GM12878 (cell line): ENCODE measurements around the gene ADK. TPM values are rescaled to one million over a fixed set of nuclear protein-coding genes. Genes with fewer than 3 reads are reported as not detected.

Source experiments
- ATAC-seq: fragments of 200-7000 bp; cut with Tn5 transposase; 3 replicates; pipeline ENCODE4 v1.9.1; 2020; ENCODE audit warnings: mild to moderate bottlenecking, moderate library complexity
- BruUV-seq: library from RNA; stranded (reverse); fragments of 400-500 nt; replicated peaks from 2 replicates; lab custom pipeline; 2021; lab: Mats Ljungman, UMichigan
- CTCF ChIA-PET: fragments of 300-600 bp; sonication (Branson Sonifier 250); formaldehyde crosslinking; extraction: SDS; loops from one replicate; lab custom pipeline; 2021; ENCODE audit warnings: inconsistent platforms; lab: Yijun Ruan, JAX
- POLR2A ChIA-PET: fragments of 350-600 bp; formaldehyde crosslinking; extraction: SDS; loops from one replicate; lab custom pipeline; 2021; ENCODE audit warnings: inconsistent platforms; lab: Charles Lee
- RAD21 ChIA-PET: fragments of 300-600 bp; sonication (Branson Sonifier 250); formaldehyde crosslinking; loops from one replicate; lab custom pipeline; 2023; ENCODE audit warnings: antibody characterized with exemption; ENCODE audit not compliant: unreplicated experiment; lab: Charles Lee
- SMC1A ChIA-PET: fragments of 300-600 bp; sonication (Branson Sonifier 250); formaldehyde crosslinking; loops from one replicate; lab custom pipeline; 2023; ENCODE audit not compliant: unreplicated experiment, uncharacterized antibody; lab: Charles Lee
- DNase-seq: peaks from one replicate; pipeline ENCODE4 v3.0.0-alpha.2; 2011; ENCODE audit warnings: low read depth, low spot score
- FAIRE-seq: peaks from 3 replicates; lab custom pipeline; 2011; peaks lifted over from hg19 to GRCh38; lab: Jason Lieb, UNC
- H2AFZ ChIP-seq: 2 replicates; pipeline ENCODE4 v1.6.0; 2011; ENCODE audit warnings: low read depth, low read length, control low read depth; ENCODE audit not compliant: control insufficient read depth
- H3K27ac ChIP-seq: 2 replicates; pipeline ENCODE4 v1.5.1; 2011; ENCODE audit warnings: control low read depth; ENCODE audit not compliant: control insufficient read depth, insufficient read depth
- H3K27me3 ChIP-seq, 2 experiments: replicated peaks in 1 of 2; 2 replicates each; pipeline versions ENCODE4 v1.6.0 to v1.6.1; 2011; ENCODE audit warnings: low read length in 1 of 2; ENCODE audit not compliant: control insufficient read depth in 2 of 2, insufficient read depth in 2 of 2
- H3K36me3 ChIP-seq, 2 experiments: 2 replicates each; pipeline ENCODE4 v1.5.1; 2011; ENCODE audit warnings: low read length in 1 of 2; ENCODE audit not compliant: control insufficient read depth in 2 of 2, insufficient read depth in 2 of 2
- H3K4me1 ChIP-seq: 2 replicates; pipeline ENCODE4 v1.6.1; 2011; ENCODE audit warnings: mild to moderate bottlenecking, low read length, moderate library complexity, mixed read lengths; ENCODE audit not compliant: control insufficient read depth, insufficient read depth
- H3K4me2 ChIP-seq: 2 replicates; pipeline ENCODE4 v1.6.0; 2011; ENCODE audit warnings: control low read depth; ENCODE audit not compliant: control insufficient read depth, insufficient read depth
- H3K4me3 ChIP-seq: fragments of 200-600 bp; sonication (generic); 2 replicates; pipeline ENCODE4 v1.5.1; 2016
- H3K79me2 ChIP-seq: 2 replicates; pipeline ENCODE4 v1.6.0; 2011; ENCODE audit warnings: low read length; ENCODE audit not compliant: control insufficient read depth, insufficient read depth
- H3K9ac ChIP-seq: 2 replicates; pipeline ENCODE4 v1.8.0; 2011; ENCODE audit warnings: low read length, control low read depth, mixed read lengths; ENCODE audit not compliant: control insufficient read depth, insufficient read depth
- H3K9me3 ChIP-seq: replicated peaks from 3 replicates; pipeline ENCODE4 v1.5.1; 2011; ENCODE audit warnings: mild to moderate bottlenecking, low read length; ENCODE audit not compliant: control insufficient read depth, insufficient read depth
- H4K20me1 ChIP-seq: 2 replicates; pipeline ENCODE4 v1.6.0; 2011; ENCODE audit not compliant: control insufficient read depth, insufficient read depth
- FOXK2 ChIP-seq: fragments of 450-650 bp; IDR thresholded peaks from 2 replicates; pipeline ENCODE4 v1.6.1; 2017; ENCODE audit warnings: mild to moderate bottlenecking, moderate library complexity
- HDAC2 ChIP-seq: fragments of 200-600 bp; sonication (generic); IDR thresholded peaks from 2 replicates; pipeline ENCODE4 v1.6.1; 2017
- IKZF1 ChIP-seq: fragments of 450-650 bp; conservative IDR thresholded peaks from 2 replicates; pipeline ENCODE4 v1.6.1; 2017; ENCODE audit warnings: antibody characterized with exemption, mild to moderate bottlenecking
- NR2F1 ChIP-seq: fragments of 450-650 bp; conservative IDR thresholded peaks from 2 replicates; pipeline ENCODE4 v1.6.1; 2017; ENCODE audit warnings: mild to moderate bottlenecking
- PAX8 ChIP-seq: fragments of 450-650 bp; IDR thresholded peaks from 2 replicates; pipeline ENCODE4 v1.6.1; 2017; ENCODE audit warnings: mild to moderate bottlenecking, moderate library complexity
- PML ChIP-seq: IDR thresholded peaks from 2 replicates; pipeline ENCODE4 v1.6.1; 2012; ENCODE audit warnings: low read length, inconsistent platforms
- SPI1 ChIP-seq: IDR thresholded peaks from 2 replicates; pipeline ENCODE4 v1.6.1; 2011; ENCODE audit warnings: low read depth, mild to moderate bottlenecking, low read length, moderate library complexity, borderline replicate concordance; ENCODE audit not compliant: insufficient read depth
- WGBS: methylation state at CpG from one replicate; pipeline ENCODE4 v1.1.6; 2016; ENCODE audit warnings: low lambda C conversion rate; ENCODE audit not compliant: insufficient replicate concordance, insufficient coverage; ENCODE audit errors: missing lambda C conversion rate; 5-methylcytosine and 5-hydroxymethylcytosine counted together
- in situ Hi-C: fragments of 300-500 bp; cut with MboI; formaldehyde crosslinking; loops from 9 replicates; pipeline ENCODE4 v1.14.3; 2018; ENCODE audit warnings: mixed read lengths
- intact Hi-C: fragments of 100-400 bp; cut with micrococcal nuclease; formaldehyde crosslinking; loops from one replicate; pipeline ENCODE4 v1.14.2; 2022; ENCODE audit not compliant: unreplicated experiment
- polyA plus RNA-seq, 11 experiments: library from polyadenylated mRNA; depleted of rRNA in 4 of 11; unstranded in 6 of 11; stranded (reverse) in 5 of 11; fragments of >200 nt; fragmentation: Nextera tagmentation in 4 of 11; fragmentation: Illumina TruSeq in 1 of 11; extraction: Ambion mirVana in 4 of 11; extraction: Trizol in 1 of 11; gene quantifications; 1 replicate in 1 of 11; 2 replicates in 10 of 11; pipeline versions ENCODE4 v1.2.1 to v1.2.3, GENCODE V29; 2011 to 2016; ENCODE audit warnings: inconsistent platforms in 2 of 11, missing spikeins in 2 of 11, low read depth in 1 of 11
- total RNA-seq, 4 experiments: library from RNA; depleted of rRNA in 3 of 4; stranded (reverse); fragments of >200 nt in 3 of 4; fragmentation: Illumina TruSeq in 1 of 4; extraction: Trizol in 1 of 4; gene quantifications; 2 replicates each; pipeline versions ENCODE4 v1.2.1 to v1.2.3, GENCODE V29; 2013 to 2021
- TF ChIP-seq, protein P1 (sequence below): fragments of 450-650 bp; formaldehyde crosslinking; IDR thresholded peaks from 2 replicates; pipeline ENCODE4 v1.5.0; 2022; ENCODE audit warnings: mild to moderate bottlenecking, missing genetic modification characterization
- TF ChIP-seq, protein P2 (sequence below): IDR thresholded peaks from 2 replicates; pipeline ENCODE4 v1.6.1; 2011; ENCODE audit warnings: low read depth, low read length, improper control_type of control experiment, borderline replicate concordance

ADK gene
- total and polyA plus RNA-seq, 10 of the 15 experiments (the other 5 are each of a cell fraction or from before 2014, with no cell fraction given), result 42.0 to 151 (median 81.6) TPM

DNA sequence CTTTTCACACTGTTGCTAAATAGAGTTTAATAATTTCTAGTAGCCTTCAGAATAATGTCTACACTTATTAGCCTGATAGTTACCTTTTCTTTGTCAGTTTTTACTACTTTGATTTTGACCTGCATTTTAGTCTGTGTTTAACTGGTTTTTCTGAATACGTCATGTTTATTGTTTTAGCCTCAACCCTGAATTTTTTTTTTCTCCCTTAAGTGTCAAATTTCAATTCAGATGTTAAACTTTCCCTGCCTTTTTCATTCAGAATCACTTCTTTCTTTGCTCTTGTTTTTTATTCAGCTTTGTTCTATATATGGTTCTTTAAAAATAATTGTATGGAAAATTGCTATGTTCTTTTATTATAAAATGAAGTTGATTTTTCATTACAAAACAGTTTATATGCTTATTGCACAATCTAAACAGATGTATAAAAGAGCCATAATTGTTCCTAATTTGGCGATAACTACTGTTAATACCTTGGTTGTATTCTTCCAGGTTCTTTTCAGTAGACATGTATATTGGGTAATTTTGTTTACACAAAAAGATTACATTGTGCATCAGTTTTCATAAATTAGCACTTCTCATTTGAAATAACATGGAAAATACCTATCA lies 159.7 kb downstream of the ADK start:
- peaks cover 16% of the 10 kb centered on the region for H3K4me1 ChIP-seq
- ChIA-PET SMC1A (no interaction called here), RAD21 (no interaction called here), POLR2A (no interaction called here), CTCF (no interaction called here)
- peaks cover 4% of the 10 kb centered on the region; the same call in 1 of the 2 replicates for H3K79me2 ChIP-seq
- no peak overlapping the region for H3K9ac ChIP-seq
- in situ Hi-C loops, result no loop called here
- no peaks in the 10 kb centered on the region for H3K9me3 ChIP-seq
- intact Hi-C loops, result no loop called here
- H3K4me3 ChIP-seq, result no peak overlapping the region
- no peak overlapping the region for H3K27ac ChIP-seq
- H3K36me3 ChIP-seq, result peaks cover 0 to under 1% of the 10 kb centered on the region in 2 experiments; a peak in 1 of 4 replicates
- no peak for DNase-seq
- no peak overlapping the region for H2AFZ ChIP-seq
- 96% methylated on average over 2 of the region's 2 CpGs for WGBS
- H4K20me1 ChIP-seq, result no peaks in the 10 kb centered on the region
- H3K4me2 ChIP-seq, result no peak overlapping the region
- TF ChIP-seq PML, result no peak
- TF ChIP-seq, protein P1, sequence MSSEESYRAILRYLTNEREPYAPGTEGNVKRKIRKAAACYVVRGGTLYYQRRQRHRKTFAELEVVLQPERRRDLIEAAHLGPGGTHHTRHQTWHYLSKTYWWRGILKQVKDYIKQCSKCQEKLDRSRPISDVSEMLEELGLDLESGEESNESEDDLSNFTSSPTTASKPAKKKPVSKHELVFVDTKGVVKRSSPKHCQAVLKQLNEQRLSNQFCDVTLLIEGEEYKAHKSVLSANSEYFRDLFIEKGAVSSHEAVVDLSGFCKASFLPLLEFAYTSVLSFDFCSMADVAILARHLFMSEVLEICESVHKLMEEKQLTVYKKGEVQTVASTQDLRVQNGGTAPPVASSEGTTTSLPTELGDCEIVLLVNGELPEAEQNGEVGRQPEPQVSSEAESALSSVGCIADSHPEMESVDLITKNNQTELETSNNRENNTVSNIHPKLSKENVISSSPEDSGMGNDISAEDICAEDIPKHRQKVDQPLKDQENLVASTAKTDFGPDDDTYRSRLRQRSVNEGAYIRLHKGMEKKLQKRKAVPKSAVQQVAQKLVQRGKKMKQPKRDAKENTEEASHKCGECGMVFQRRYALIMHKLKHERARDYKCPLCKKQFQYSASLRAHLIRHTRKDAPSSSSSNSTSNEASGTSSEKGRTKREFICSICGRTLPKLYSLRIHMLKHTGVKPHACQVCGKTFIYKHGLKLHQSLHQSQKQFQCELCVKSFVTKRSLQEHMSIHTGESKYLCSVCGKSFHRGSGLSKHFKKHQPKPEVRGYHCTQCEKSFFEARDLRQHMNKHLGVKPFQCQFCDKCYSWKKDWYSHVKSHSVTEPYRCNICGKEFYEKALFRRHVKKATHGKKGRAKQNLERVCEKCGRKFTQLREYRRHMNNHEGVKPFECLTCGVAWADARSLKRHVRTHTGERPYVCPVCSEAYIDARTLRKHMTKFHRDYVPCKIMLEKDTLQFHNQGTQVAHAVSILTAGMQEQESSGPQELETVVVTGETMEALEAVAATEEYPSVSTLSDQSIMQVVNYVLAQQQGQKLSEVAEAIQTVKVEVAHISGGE, result no peak
- no peak for TF ChIP-seq NR2F1
- TF ChIP-seq HDAC2, result no peak
- no peak for TF ChIP-seq SPI1
- TF ChIP-seq FOXK2, result no peak
- TF ChIP-seq IKZF1, result no peak
- no peak for TF ChIP-seq PAX8
- TF ChIP-seq, protein P2, sequence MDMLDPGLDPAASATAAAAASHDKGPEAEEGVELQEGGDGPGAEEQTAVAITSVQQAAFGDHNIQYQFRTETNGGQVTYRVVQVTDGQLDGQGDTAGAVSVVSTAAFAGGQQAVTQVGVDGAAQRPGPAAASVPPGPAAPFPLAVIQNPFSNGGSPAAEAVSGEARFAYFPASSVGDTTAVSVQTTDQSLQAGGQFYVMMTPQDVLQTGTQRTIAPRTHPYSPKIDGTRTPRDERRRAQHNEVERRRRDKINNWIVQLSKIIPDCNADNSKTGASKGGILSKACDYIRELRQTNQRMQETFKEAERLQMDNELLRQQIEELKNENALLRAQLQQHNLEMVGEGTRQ, result no peak
- no peak for FAIRE-seq
- ATAC-seq, result no peak
- BruUV-seq, result no TSS peak
- H3K27me3 ChIP-seq, result no peaks in the 10 kb centered on the region
